Activated T-cell treated with anti-CD3 and anti-CD28 coated beads for 48 hours (primary cell): ENCODE measurements around the gene LRRIQ4.

Source experiments
- DNase-seq: peaks from one replicate; pipeline ENCODE4 v3.0.0-alpha.2; 2020; ENCODE audit warnings: low read depth

Gene LRRIQ4

DNA sequence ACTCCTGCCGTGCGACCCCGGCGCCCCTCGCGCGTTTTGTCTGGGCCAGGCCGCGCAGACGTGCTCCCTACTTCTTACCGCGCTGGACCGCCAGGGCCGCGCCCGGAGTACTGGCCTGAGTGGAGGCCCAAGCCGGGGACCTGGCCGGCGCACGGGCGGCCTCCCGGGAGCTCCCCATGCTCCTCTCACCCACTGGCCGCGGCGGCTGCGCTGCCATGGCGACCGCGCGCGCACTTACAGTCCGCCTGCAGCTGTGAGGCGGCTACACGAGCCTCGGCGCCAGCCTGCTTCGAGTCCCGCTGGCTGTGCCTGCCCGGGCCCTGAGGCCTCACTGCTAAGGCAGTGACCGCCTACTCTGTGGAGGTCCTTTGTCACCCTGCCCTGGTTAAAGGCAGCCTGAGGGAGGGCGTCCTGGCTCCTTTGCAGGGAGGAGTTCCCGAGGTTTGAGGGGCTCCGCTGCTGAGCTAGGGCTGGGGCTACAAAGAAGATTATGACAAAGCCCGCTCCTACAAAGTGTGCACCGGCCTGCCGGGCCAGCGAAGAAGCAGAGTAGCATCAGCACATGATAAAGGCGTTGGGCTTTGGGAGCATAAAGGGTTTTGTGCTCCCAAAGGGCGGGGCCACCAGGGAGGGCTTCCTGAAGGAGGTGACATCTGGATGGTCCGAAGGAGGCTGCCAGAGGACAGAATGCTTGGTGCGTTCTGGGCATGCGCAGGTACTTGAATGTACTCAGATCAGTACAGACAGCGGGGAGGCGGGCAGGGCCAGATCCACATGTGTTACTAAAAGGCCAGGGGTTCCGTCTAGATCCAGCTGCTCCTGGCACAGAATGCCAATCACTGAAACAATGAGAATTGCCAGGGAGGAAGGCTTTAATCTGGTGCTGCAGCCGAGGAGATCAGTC, at the start of gene LRRIQ4, which contains the start of gene LRRC34:
Gene LRRIQ4 (plus strand): TSS at position 539 of the 904 bp plus-strand sequence. CDS start 9,052 bp downstream, outside the sequence.
Gene LRRC34 (minus strand): TSS at position 573 of the 904 bp plus-strand sequence. CDS start 356 bp downstream, at position 217.
- peak; percentile 68 for DNase-seq

DNA sequence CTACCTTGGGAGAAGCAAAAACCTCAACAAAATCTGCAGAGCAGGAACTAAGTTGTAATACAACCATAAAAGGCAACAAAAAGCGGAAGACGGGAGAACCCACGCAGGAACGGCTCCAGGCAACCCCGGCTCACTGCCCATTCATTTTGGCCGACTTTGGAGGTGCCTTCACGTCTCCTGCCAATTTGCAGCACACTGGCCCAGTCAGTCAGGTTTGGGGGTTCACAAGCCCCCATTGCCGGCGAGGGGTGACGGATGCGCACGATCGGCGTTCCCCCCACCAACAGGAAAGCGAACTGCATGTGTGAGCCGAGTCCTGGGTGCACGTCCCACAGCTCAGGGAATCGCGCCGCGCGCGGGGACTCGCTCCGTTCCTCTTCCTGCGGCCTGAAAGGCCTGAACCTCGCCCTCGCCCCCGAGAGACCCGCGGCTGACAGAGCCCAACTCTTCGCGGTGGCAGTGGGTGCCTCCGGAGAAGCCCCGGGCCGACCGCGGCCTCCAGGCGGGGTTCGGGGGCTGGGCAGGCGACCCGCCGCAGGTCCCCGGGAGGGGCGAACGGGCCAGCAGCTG, 48.3 kb upstream of the LRRIQ4 start:
- peak; percentile 60 for DNase-seq

GRCh38 chr3:169764882-169765612, 47.6 kb upstream of the LRRIQ4 start, which contains the start of gene TERC:
Gene TERC (minus strand): TSS chr3:169765060.
- peak; percentile 90 for DNase-seq

DNA sequence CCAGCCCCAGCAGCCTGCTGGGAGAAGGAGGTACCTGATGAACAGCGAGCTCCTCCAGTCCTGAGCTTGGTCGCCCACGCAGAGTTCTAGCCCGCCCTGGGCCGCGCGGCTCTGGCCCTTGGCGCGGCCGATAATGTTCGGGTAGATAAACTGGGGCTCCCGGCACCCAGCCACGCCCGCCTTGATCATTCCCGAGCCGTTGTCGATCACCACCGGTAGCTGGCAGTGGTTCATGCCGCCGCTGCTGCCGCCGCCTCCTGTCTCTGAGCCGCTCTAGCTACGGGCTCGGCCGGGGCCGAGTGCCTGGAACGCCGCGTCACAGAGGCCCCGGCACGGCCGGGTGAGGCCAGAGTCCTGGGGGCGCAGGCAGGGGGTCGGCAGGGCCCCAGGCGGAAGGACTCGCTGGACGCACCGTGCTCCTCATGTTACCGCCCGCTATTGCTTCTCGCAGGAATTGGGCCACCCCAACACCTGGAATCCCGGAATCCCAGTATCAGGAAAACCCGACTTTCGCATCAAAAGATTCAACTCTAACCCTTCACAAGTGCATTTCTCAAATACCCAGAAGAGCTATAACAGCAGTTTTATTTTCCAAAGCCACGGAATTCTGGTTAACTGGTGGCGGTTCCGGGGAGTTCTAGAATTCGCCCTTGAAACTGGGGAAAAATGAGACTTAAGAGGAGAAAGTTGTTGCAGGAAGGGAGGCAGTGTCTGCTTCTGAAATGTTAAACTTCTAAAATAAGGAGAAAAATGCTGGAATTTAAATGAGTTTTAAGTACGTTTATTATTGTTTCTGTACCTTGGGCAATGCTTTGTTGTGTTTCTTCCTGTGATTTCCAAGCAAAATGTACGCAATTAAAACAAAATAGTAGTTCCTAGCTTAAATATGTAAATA, 43.1 kb upstream of the LRRIQ4 start, which contains the start of gene ACTRT3:
Gene ACTRT3 (minus strand): TSS at position 275 of the 895 bp plus-strand sequence. CDS start 41 bp downstream, at position 234.
- DNase-seq, result peak; percentile 64

DNA sequence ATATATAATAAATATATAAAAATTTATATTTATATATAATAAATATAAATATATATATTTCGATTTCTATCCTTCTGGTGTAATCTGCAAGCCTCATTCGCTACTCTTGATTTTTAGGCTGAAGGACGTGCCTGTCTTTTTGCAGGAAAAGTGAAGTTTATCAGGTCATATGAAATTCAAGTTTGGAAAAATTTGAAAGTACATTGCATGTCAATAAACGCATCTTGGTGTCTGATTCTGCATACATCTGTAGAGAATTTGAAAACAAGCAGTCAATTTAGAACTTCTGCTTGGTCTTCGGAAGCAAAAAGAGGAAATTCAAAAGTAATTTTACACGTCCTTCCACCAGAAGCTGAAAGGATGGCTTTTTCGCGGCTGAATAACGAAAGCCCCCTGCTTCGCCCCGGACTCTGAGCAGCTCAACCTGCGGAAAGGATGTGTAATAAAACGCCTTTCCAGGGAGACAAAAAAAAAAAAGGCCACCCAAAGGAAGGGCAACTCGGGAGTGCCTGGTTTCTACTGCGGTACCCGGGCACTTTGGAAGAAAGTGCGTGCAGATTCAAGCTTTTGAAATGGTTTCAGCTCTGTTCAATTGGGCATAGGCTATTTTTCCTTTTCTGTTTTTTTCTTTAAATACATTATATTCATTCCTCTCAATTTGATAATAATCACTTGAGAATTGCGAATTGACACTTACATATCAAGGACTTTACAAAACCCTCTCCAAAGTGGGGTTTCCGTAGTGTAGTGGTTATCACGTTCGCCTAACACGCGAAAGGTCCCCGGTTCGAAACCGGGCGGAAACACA, 41.0 kb upstream of the LRRIQ4 start:
- DNase-seq, result peak; percentile 32

- DNase-seq, result no peak
Measured at GRCh38 chr3:169772305-169772896, 40.3 kb upstream of the LRRIQ4 start.

DNA sequence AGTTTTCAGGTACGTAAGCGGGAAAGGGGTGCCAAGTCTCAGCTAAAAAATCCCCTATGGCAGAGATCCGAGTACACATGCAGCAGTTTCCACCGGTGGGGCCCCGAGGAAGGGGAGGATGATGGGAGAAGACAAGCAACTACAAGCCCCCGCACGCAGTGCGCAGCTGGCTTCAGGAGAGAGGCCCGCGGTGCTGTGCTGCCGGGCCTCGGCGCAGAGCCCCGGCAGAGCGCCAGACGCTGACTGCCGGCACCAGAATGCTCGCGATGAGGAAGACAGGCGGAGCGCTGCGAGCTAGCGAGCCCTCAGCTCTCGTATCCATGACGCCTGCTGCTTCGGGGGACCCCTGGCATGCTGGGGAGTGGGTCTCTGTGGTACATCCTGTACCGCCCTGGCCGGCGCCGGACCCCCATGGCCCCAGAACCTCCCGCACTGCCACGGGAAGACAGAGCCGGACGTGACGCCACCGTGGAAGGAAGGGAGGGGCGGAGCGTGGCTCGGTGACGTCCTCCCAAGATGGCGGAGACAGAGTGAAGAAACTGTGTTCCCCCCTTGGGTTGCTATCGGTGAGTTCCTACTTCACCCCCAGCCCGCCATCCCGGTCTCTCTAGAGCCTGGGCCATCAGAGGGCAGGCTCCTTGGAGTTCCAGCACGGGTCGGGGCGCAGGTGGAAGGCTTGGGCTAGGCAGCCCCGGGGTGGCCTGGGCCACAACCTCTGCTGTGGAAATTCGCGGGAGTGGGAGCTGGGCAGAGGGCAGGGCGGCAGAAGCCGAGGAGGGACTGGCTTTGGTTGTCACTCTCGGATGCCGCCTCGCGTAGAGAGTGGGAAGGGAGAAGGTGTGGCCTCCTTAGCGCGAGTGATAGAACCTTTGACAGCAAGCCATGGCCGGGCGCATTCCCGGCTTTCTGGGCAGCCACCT, 39.5 kb upstream of the LRRIQ4 start, which contains the start of gene MYNN:
Gene MYNN (plus strand): TSS at position 500 of the 920 bp plus-strand sequence. CDS start 900 bp downstream, outside the sequence.
- DNase-seq, result peak; percentile 87

- DNase-seq, result no peak
Measured at GRCh38 chr3:169774186-169774585, 38.5 kb upstream of the LRRIQ4 start.

DNA sequence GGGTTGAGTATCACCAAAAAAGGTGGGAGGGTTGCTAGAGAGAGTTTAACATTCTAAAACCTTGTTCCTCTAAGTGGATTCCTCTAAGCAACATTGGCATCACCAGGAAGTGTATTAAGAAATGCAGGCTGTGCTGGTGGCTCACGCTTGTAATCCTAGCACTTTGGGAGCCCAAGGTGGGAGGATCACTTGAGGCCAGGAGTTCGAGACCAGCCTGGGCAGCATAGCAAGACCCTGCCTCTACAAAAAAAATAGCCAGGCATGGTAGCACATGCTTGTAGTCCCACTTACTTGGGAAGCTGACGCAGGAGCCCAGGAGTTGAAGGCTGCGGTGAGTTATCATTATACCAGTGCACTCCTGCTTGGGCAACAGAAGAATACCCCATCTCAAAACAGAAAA, 34.8 kb upstream of the LRRIQ4 start:
- DNase-seq, result no peak

GRCh38 chr3:169780742-169781141, 31.9 kb upstream of the LRRIQ4 start:
- no peak for DNase-seq

DNA sequence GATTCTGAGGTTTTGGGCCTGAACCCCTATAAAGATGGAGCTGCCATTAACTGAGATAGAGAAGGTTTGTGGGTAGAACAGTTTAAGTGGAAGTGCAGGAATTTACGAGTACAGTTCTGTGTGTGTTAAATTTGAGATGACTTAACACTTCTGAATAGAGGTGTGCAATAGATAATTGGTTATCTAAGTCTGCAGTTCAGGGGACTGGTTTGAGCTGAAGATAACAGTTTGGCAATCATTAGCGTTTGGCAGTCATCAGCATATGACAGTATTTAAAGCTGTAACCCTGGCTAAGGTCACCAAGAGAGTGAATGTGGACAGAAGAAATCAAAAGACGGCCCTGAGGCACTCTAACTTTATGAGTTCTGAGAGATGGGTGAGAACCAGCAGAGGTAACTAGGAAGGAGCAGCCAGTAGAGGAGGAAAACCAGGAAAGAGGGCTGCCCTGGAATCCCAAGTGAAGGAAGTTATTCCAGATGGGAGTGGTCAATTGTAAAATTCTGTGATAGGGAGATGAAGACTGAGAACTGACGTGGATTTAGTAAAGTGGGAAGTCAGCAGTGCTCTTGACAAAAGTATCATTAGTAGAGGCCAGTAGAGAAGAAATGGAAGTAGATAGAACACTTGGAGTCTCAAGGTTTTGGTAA, 31.3 kb upstream of the LRRIQ4 start:
- no peak for DNase-seq

GRCh38 chr3:169787120-169787519, 25.6 kb upstream of the LRRIQ4 start:
- DNase-seq, result no peak

- DNase-seq, result no peak
Measured at GRCh38 chr3:169787791-169788190, 24.9 kb upstream of the LRRIQ4 start.

GRCh38 chr3:169790219-169790618, 22.5 kb upstream of the LRRIQ4 start:
- no peak for DNase-seq

- no peak for DNase-seq
Measured at GRCh38 chr3:169790687-169791429, 21.8 kb upstream of the LRRIQ4 start.

- no peak for DNase-seq
Measured at GRCh38 chr3:169792359-169792758, 20.3 kb upstream of the LRRIQ4 start.

- DNase-seq, result no peak
Measured at GRCh38 chr3:169804681-169805080, 8.0 kb upstream of the LRRIQ4 start.
